Upper lobe of left lung (tissue), 4 donors: ENCODE measurements around the gene CDKAL1.

Experiments
- POLR2A ChIP-seq, 4 donors: fragments of 450-650 bp; IDR thresholded peaks; one replicate each; pipeline ENCODE4 v1.5.1; 2016 to 2017; ENCODE audit warnings: antibody characterized with exemption in 4 of 4, mild to moderate bottlenecking in 2 of 4
- TF ChIP-seq, protein P1 (sequence below), 6 experiments: fragments of 450-650 bp in 4 of 6; fragments of 200-600 bp in 2 of 6; sonication (generic) in 2 of 6; IDR thresholded peaks; one replicate each; pipeline ENCODE4 v1.5.1; 2016 to 2019; ENCODE audit warnings: antibody characterized with exemption in 6 of 6

- TF ChIP-seq POLR2A (IDR thresholded peaks at IDR 0.05) = no peak
- TF ChIP-seq, protein P1, sequence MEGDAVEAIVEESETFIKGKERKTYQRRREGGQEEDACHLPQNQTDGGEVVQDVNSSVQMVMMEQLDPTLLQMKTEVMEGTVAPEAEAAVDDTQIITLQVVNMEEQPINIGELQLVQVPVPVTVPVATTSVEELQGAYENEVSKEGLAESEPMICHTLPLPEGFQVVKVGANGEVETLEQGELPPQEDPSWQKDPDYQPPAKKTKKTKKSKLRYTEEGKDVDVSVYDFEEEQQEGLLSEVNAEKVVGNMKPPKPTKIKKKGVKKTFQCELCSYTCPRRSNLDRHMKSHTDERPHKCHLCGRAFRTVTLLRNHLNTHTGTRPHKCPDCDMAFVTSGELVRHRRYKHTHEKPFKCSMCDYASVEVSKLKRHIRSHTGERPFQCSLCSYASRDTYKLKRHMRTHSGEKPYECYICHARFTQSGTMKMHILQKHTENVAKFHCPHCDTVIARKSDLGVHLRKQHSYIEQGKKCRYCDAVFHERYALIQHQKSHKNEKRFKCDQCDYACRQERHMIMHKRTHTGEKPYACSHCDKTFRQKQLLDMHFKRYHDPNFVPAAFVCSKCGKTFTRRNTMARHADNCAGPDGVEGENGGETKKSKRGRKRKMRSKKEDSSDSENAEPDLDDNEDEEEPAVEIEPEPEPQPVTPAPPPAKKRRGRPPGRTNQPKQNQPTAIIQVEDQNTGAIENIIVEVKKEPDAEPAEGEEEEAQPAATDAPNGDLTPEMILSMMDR (IDR thresholded peaks at IDR 0.05) = no peak
Observed at GRCh38 chr6:21075986-21076385, 541.7 kb downstream of the CDKAL1 start.
